ENCODE data around the gene FLRT2.

DNA sequence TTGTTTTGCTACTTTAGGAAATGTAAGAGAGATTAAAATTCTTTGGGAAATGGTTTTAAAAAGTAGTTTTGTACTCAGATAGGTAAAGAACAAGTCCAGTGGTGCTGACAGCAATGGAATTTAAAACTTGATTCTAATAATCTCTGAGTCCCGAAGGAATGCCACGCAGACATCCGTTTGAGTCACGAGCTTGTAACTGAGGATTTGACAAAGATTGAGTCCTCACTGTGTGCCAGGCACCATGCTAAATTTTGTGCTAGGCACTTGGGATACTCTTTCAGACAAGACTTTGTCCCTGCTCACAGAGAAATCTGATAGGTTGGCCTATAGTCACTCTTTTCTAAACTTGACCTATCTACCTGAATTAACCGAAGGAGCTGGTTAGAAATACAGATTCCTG lies 12.7 kb downstream of the FLRT2 start:
- TF ChIP-seq, protein P1, sequence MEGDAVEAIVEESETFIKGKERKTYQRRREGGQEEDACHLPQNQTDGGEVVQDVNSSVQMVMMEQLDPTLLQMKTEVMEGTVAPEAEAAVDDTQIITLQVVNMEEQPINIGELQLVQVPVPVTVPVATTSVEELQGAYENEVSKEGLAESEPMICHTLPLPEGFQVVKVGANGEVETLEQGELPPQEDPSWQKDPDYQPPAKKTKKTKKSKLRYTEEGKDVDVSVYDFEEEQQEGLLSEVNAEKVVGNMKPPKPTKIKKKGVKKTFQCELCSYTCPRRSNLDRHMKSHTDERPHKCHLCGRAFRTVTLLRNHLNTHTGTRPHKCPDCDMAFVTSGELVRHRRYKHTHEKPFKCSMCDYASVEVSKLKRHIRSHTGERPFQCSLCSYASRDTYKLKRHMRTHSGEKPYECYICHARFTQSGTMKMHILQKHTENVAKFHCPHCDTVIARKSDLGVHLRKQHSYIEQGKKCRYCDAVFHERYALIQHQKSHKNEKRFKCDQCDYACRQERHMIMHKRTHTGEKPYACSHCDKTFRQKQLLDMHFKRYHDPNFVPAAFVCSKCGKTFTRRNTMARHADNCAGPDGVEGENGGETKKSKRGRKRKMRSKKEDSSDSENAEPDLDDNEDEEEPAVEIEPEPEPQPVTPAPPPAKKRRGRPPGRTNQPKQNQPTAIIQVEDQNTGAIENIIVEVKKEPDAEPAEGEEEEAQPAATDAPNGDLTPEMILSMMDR (conservative IDR thresholded peaks at IDR 0.05; ENCODE audit: low read depth, low read length), result no peak
- no peak for TF ChIP-seq RFX5 (IDR thresholded peaks at IDR 0.05; ENCODE audit: low read depth, low read length)
- TF ChIP-seq RAD21 (IDR thresholded peaks at IDR 0.05; ENCODE audit: low read length), result no peak
- TF ChIP-seq, protein P2, sequence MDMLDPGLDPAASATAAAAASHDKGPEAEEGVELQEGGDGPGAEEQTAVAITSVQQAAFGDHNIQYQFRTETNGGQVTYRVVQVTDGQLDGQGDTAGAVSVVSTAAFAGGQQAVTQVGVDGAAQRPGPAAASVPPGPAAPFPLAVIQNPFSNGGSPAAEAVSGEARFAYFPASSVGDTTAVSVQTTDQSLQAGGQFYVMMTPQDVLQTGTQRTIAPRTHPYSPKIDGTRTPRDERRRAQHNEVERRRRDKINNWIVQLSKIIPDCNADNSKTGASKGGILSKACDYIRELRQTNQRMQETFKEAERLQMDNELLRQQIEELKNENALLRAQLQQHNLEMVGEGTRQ (IDR thresholded peaks at IDR 0.05; ENCODE audit: low read depth, low read length), result no peak
- TF ChIP-seq POLR2A (IDR thresholded peaks at IDR 0.05; ENCODE audit: low read depth, low read length), result no peak
- no peak for TF ChIP-seq RCOR1 (IDR thresholded peaks at IDR 0.05; ENCODE audit: insufficient replicate concordance, low read length)
- no peak for TF ChIP-seq CHD1 (IDR thresholded peaks at IDR 0.05; ENCODE audit: low read depth, low read length)
- TF ChIP-seq, protein P3, sequence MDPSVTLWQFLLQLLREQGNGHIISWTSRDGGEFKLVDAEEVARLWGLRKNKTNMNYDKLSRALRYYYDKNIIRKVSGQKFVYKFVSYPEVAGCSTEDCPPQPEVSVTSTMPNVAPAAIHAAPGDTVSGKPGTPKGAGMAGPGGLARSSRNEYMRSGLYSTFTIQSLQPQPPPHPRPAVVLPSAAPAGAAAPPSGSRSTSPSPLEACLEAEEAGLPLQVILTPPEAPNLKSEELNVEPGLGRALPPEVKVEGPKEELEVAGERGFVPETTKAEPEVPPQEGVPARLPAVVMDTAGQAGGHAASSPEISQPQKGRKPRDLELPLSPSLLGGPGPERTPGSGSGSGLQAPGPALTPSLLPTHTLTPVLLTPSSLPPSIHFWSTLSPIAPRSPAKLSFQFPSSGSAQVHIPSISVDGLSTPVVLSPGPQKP (IDR thresholded peaks at IDR 0.05; ENCODE audit: borderline replicate concordance, low read depth, low read length), result no peak
- no peak for TF ChIP-seq MAFK (IDR thresholded peaks at IDR 0.05; ENCODE audit: low read depth, low read length)
- no peak for TF ChIP-seq SMC3 (IDR thresholded peaks at IDR 0.05; ENCODE audit: low read depth, low read length)
- TF ChIP-seq MXI1 (IDR thresholded peaks at IDR 0.05; ENCODE audit: borderline replicate concordance, low read depth, low read length), result no peak
- TF ChIP-seq MAZ (IDR thresholded peaks at IDR 0.05; ENCODE audit: borderline replicate concordance, low read depth, low read length), result no peak
- TF ChIP-seq BHLHE40 (IDR thresholded peaks at IDR 0.05; ENCODE audit: low read depth, low read length), result no peak
